Cardiac muscle cell (in vitro differentiated cells and primary cell): ENCODE measurements around the gene GNL3. TPM values are rescaled to one million over a fixed set of nuclear protein-coding genes. Genes with fewer than 3 reads are reported as not detected.
"Not testable (repeated sequence)": the region's sequence is repeated elsewhere in the genome, so short reads cannot be mapped to it uniquely, and the experiment has no call there.

ENCODE experiments used
- DNase-seq, 2 donors: peaks; one replicate each; pipeline versions ENCODE4 v3.0.0 to v3.0.0-alpha.2; 2010 to 2017; ENCODE audit warnings: low read depth in 1 of 2, low spot score in 1 of 2
- H3K27ac ChIP-seq: fragments of 200-600 bp; sonication (generic); 2 replicates; pipeline ENCODE4 v1.5.1; 2016
- H3K27me3 ChIP-seq: fragments of 200-600 bp; sonication (generic); 2 replicates; pipeline ENCODE4 v1.6.0; 2016; ENCODE audit warnings: control low read depth
- H3K36me3 ChIP-seq: fragments of 200-600 bp; sonication (generic); 2 replicates; pipeline ENCODE4 v1.5.1; 2016; ENCODE audit warnings: control low read depth
- H3K4me1 ChIP-seq: fragments of 200-600 bp; sonication (generic); 2 replicates; pipeline ENCODE4 v1.8.1; 2017; ENCODE audit warnings: low read depth, mild to moderate bottlenecking, mixed run types
- H3K4me3 ChIP-seq: fragments of 200-600 bp; sonication (generic); 2 replicates; pipeline ENCODE4 v1.5.1; 2016; ENCODE audit warnings: mild to moderate bottlenecking
- H3K9me3 ChIP-seq: fragments of 200-600 bp; sonication (generic); 2 replicates; pipeline ENCODE4 v1.5.1; 2017; ENCODE audit warnings: low read depth, mild to moderate bottlenecking, control low read depth
- polyA plus RNA-seq: library from polyadenylated mRNA; unstranded; fragments of >200 nt; fragmentation: Nextera tagmentation; extraction: Ambion mirVana; gene quantifications from 2 replicates; pipeline ENCODE4 v1.2.1, GENCODE V29; 2016
- total RNA-seq: library from RNA; depleted of rRNA; stranded (reverse); fragments of >200 nt; gene quantifications from 2 replicates; pipeline ENCODE4 v1.2.3, GENCODE V29; 2016
- TF ChIP-seq, protein P1 (sequence below): IDR thresholded peaks from 2 replicates; pipeline ENCODE4 v1.5.1; 2012; ENCODE audit warnings: low read depth, mild to moderate bottlenecking, low read length

Gene GNL3
- total and polyA plus RNA-seq, 2 experiments from 2014 or later = 53.8 to 83.2 TPM

DNA sequence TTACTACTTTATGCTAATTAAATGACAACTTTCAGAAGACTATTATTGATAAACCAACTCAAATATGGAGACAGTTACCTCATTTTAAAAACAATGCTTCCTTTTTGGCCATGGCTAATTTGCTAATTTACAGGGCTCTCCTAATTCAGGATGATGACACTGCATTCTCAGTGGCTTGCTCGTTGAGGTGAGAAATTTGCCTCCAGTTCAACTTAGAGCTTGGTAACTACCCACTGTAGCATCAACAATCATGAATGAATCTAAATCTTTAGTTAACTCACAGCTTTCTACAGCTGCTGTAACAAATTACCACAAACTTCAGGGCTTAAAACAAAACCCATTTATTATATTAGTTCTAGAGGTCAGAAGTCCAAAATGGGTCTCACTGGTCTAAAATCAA lies 14.2 kb upstream of the GNL3 start:
- Histone ChIP-seq H3K4me3 (no peak overlapping the region), H3K9me3 (no peaks in the 10 kb centered on the region), H3K27ac (no peak overlapping the region), H3K4me1 (no peaks in the 10 kb centered on the region), H3K36me3 (peaks cover 35% of the 10 kb centered on the region), H3K27me3 (no peaks in the 10 kb centered on the region)
- no peak for DNase-seq
- TF ChIP-seq, protein P1, sequence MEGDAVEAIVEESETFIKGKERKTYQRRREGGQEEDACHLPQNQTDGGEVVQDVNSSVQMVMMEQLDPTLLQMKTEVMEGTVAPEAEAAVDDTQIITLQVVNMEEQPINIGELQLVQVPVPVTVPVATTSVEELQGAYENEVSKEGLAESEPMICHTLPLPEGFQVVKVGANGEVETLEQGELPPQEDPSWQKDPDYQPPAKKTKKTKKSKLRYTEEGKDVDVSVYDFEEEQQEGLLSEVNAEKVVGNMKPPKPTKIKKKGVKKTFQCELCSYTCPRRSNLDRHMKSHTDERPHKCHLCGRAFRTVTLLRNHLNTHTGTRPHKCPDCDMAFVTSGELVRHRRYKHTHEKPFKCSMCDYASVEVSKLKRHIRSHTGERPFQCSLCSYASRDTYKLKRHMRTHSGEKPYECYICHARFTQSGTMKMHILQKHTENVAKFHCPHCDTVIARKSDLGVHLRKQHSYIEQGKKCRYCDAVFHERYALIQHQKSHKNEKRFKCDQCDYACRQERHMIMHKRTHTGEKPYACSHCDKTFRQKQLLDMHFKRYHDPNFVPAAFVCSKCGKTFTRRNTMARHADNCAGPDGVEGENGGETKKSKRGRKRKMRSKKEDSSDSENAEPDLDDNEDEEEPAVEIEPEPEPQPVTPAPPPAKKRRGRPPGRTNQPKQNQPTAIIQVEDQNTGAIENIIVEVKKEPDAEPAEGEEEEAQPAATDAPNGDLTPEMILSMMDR = no peak

DNA sequence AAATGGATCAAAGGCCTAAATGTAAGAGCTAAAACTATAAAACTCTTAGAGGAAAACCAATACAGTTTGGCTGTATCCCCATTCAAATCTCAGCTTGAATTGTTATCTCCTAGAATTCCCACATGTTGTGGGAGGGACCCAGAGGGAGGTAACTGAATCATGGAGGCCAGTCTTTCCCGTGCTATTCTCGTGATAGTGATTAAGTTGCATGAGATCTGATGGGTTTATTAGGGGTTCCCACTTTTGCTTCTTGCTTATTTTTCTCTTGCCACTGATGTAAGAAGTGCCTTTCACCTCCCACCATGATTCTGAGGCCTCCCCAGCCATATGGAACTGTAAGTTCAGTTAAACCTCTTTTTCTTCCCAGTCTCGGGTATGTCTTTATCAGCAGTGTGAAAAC lies 9.6 kb upstream of the GNL3 start:
- not testable (repeated sequence) for H3K27me3 ChIP-seq, H3K27ac ChIP-seq, H3K4me1 ChIP-seq, H3K9me3 ChIP-seq, H3K4me3 ChIP-seq
- DNase-seq = peak in 1 of 2 donors; percentile 28
- peaks cover 61% of the 10 kb centered on the region for H3K36me3 ChIP-seq

DNA sequence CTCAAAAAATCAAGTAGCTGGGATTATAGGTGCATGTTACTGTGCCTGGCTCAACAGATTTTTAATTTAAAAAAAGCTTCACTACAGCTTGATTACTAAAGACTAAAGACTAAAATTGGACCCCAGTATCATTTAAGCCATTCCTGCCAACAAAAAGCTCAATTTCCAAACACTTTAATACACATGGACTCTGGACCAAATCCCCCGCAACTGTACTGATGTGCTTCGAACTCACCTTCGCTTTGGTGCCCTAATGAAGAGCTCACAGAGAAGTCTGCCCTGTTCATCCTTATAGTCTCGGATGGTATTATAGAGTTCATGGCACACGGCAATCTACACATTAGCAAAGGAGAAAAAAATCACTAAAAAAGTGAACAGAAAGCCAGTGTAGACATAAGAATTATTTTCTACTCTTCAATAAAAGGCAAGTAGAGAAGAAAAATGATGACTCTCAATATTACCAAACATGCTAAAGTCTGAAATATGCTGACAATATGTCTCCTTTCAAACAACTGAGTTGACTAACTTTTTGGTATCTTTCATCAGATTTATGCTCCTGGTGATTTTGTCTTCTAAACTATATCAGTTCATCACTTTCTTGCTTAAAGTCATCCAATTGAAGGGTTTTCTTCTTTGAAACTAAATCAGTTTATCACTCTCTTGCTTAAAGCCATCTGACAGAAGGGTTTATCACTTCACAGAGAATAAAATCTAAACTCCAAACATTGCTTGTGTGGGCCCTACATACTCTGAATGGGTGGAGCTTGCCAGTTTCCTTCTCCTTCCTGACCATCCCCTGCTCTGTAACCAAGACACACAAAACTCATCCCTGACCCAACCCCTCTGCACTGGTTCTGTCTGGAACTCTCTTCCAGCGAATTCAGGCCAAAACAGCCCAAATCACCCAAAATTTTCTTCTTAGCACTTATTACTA lies 7.3 kb upstream of the GNL3 start:
- Histone ChIP-seq H3K4me3 (no peak overlapping the region), H3K9me3 (no peaks in the 10 kb centered on the region), H3K27me3 (no peaks in the 10 kb centered on the region), H3K36me3 (peaks cover 47% of the 10 kb centered on the region), H3K27ac (no peak overlapping the region), H3K4me1 (peaks cover 10% of the 10 kb centered on the region)
- no peak for DNase-seq
- TF ChIP-seq, protein P1 = no peak

DNA sequence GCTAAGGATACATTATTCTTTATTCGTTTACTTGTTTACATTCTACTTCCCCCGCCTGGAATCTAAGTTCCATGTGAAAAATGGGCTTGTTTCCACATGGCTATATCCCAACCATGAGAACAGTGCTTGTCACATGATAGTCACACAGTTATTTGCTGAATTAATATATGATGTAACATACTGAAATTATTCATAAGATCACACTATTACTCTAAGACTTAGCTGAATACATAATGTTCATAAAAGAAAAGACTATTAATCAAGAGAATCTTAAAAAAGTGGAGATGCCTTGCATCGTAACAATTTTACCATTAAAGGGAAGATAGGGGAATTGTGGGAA lies 6.7 kb upstream of the GNL3 start:
- Histone ChIP-seq H3K9me3 (no peaks in the 10 kb centered on the region), H3K4me1 (peaks cover 12% of the 10 kb centered on the region), H3K27me3 (no peaks in the 10 kb centered on the region), H3K27ac (no peak overlapping the region), H3K36me3 (peaks cover 47% of the 10 kb centered on the region), H3K4me3 (no peak overlapping the region)
- TF ChIP-seq, protein P1 = no peak
- DNase-seq = peak in 1 of 2 donors; percentile 53

- peak in 1 of 2 donors; percentile 66 for DNase-seq
- Histone ChIP-seq H3K27me3 (no peaks in the 10 kb centered on the region), H3K27ac (no peak overlapping the region), H3K36me3 (peaks cover 45% of the 10 kb centered on the region), H3K4me3 (no peak overlapping the region), H3K9me3 (no peaks in the 10 kb centered on the region), H3K4me1 (peaks cover 18% of the 10 kb centered on the region)
- TF ChIP-seq, protein P1 = no peak
These were observed 6.0 kb upstream of the GNL3 start for GRCh38 chr3:52679811-52680210.

DNA sequence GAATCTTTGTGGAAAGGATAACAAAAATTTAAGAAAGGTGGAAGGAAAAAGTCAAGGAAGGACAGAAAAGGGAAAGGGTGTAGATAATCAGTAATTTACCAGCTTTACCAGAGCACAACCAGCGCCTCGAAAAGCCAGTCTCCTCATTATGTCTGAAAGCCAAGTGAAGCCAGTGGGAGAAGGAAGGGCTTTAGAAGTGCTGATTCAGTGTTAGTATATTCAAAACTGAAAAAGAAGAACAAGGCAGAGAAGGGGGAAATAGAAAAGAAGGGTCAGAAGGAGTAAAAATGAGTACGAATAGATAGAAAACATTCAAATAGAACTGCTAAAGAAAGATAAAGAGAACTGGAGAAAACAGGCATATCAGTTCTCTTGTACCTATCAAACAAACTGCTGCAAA lies 4.2 kb upstream of the GNL3 start:
- Histone ChIP-seq H3K4me3 (no peak overlapping the region), H3K27me3 (no peaks in the 10 kb centered on the region), H3K9me3 (no peaks in the 10 kb centered on the region), H3K36me3 (peaks cover 39% of the 10 kb centered on the region), H3K4me1 (peaks cover 20% of the 10 kb centered on the region), H3K27ac (peak overlapping the region; percentile 45)
- DNase-seq = no peak
- TF ChIP-seq, protein P1 = no peak
